ENCODE results near the gene RDH12.
"Not testable (repeated sequence)": the region's sequence is repeated elsewhere in the genome, so short reads cannot be mapped to it uniquely, and the experiment has no call there.

The RDH12 gene

DNA sequence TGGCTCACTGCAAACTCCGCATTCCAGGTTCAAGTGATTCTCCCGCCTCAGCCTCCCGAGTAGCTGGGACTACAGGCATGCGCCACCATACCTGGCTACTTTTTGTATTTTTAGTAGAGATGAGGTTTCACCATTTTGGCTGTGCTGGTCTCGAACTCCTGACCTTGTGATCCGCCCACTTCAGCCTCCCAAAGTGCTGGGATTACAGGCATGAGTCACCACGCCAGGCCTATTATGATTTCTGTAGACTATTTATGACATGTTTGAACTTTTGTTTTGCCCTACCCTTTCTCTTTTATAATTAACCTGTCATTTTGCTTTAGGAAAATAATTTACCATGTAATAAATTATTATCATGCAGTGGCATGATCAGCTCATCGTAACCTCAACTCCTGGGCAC, at the start of gene RDH12:
Gene RDH12 (plus strand): TSS at position 395 of the 400 bp plus-strand sequence. CDS start 20,757 bp downstream, outside the sequence.
- not testable (repeated sequence) for DNase-seq

GRCh38 chr14:67652189-67652588, 49.5 kb upstream of the RDH12 start:
- DNase-seq, result no peak

- DNase-seq, result no peak
These were observed 47.9 kb upstream of the RDH12 start for GRCh38 chr14:67653651-67654280.

DNA sequence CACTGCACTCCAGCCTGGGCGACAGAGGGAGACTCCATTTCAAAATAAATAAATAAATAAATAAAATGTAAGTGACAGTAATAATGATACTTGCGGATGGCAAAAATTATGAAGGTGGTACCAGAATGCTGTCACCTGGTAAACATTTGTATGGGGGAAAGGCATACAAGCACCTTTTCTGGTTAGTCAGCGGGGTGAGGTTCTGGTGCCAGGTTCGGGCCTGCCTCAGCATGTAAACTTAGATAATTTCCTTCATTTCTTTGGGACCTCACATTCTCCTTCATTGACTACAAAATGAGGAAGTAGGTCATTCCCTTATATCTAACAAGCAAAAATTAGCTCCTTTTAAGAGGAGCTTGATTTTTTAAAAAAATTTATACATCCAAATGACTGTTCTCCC, 38.1 kb upstream of the RDH12 start:
- no peak for DNase-seq

DNA sequence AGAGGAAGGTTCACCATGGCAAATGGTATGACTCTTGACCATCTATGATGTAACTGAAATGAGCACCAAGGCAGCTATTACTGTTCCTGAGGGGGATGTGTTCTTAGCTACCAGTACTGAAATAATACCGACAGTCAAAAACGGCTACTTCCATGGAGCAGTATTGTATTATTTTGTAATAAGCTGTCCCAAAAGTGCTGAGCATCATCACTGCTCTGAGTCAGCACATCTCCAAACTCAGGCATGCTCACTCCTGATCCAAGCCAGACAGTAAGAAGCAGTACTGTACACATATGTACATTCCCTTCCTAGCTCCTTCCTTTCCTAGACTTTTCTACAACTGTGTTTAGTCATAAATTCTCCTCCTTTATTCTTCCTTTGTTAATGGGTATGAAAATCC, 35.8 kb upstream of the RDH12 start:
- DNase-seq, result no peak

GRCh38 chr14:67666750-67667449, 34.8 kb upstream of the RDH12 start:
- no peak for DNase-seq

GRCh38 chr14:67668559-67668958, 33.1 kb upstream of the RDH12 start:
- DNase-seq, result no peak

- DNase-seq, result no peak
These were observed 28.2 kb upstream of the RDH12 start for GRCh38 chr14:67673451-67673850.

- peak; percentile 50 for DNase-seq
These were observed 27.6 kb upstream of the RDH12 start for GRCh38 chr14:67674139-67674479.

- peak; percentile 74 for DNase-seq
These were observed 27.0 kb upstream of the RDH12 start, which contains the start of gene VTI1B for GRCh38 chr14:67674480-67675218. Gene VTI1B, minus strand, starts transcription at chr14:67674632. Its CDS starts 143 bp downstream, at chr14:67674489.

- DNase-seq, result no peak
These were observed 26.5 kb upstream of the RDH12 start for GRCh38 chr14:67675219-67675582.

- no peak for DNase-seq
These were observed 22.7 kb upstream of the RDH12 start for GRCh38 chr14:67679006-67679405.

- no peak for DNase-seq
These were observed 21.5 kb upstream of the RDH12 start for GRCh38 chr14:67680121-67680602.

GRCh38 chr14:67680941-67681340, 20.7 kb upstream of the RDH12 start:
- DNase-seq, result no peak

- no peak for DNase-seq
These were observed 17.8 kb upstream of the RDH12 start for GRCh38 chr14:67683842-67684241.

- no peak for DNase-seq
These were observed 11.7 kb upstream of the RDH12 start for GRCh38 chr14:67690011-67690410.

GRCh38 chr14:67694791-67695393, 6.8 kb upstream of the RDH12 start:
- peak; percentile 54 for DNase-seq

GRCh38 chr14:67695394-67695949, 6.2 kb upstream of the RDH12 start, which contains the start of gene RDH11:
Gene RDH11, minus strand, starts transcription at chr14:67695764. Its CDS starts 61 bp downstream, at chr14:67695703.
- DNase-seq, result peak; percentile 72

DNA sequence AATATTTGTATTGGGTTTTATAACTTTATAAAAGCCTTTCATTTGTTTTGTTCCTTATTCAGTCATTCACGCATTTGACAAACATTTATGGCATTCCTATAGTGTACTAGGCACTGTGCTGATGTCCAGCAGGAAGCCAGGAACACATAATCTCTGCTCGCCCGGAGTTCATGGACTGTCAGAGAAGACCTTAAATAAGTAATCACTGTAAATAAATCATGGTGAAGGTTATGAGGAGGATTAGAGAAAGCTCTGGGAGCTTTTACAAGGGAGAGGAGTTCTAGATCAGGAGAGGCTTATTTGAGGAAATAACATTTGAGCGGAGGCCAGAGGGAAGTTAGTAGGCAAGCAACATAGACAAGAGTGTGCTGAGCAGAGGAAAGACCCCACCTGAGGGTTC, 4.7 kb upstream of the RDH12 start:
- no peak for DNase-seq

- DNase-seq, result no peak
These were observed 3.5 kb upstream of the RDH12 start for GRCh38 chr14:67698179-67698578.

DNA sequence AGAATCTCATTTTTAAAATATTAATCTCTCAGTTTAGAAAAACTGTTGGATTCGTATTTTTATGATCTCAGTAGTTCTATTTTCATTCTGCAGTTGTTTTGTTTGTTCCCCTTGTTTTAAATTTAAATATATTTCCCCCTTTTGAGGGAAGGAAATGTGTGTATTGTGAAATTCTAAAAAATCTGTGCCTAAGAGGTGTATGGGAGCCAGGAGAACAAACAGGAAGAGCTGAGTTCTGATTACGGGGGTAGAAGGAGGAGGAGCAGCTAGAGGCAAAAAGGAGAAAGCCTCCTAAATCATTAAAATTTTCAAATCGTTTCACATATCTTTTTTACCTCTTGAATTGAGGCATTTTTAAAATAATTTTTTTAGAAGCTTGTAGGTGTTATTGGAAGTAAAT, 2.3 kb downstream of the RDH12 start:
- no peak for DNase-seq

DNA sequence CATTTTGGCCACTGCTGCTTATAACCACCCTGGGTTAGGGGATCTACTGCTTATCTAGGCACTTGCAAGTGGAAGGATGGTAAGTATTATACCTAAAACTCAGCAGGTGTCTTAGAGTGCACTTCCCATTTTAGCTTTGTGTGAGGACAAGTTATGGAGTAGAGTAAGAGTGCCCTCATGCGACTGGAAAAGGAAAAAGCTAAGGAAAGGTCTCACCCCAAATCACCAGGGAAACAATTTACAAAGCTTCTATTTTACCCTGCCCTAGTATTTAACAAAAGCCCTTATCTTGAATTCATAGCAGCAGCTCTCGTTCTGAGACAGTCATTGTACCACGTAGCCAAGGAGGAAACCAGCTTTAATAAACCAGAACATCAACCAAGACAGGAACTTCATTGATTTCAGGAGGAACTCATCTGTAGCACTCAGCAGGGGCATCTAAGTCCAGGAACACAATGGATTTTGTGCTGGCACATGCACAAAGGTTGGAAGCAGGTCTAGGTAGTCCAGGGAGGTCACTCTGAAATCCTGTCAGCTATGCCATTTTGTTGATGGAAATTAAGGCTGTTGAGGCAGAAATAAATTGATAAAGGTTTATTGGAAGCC, 2.9 kb downstream of the RDH12 start:
- DNase-seq, result no peak

GRCh38 chr14:67705211-67705610, 3.5 kb downstream of the RDH12 start:
- no peak for DNase-seq

Measured in stimulated activated CD4-positive, alpha-beta T cell treated with anti-CD3 and anti-CD28 coated beads, Interleukin-12 subunit alpha, Interleukin-12 subunit beta, amount 100 ng/mL, for 4 hours (primary cell).